Keratinocyte (primary cell): Measurements from ENCODE around the gene KMT5C. TPM values are rescaled to one million over a fixed set of nuclear protein-coding genes. Genes with fewer than 3 reads are reported as not detected.

Source experiments
- DNase-seq: peaks from one replicate; pipeline ENCODE4 v3.0.0-alpha.2; 2011; ENCODE audit warnings: low read depth, missing footprints, low spot score
- FAIRE-seq: peaks from 2 replicates; lab custom pipeline; 2011; peaks lifted over from hg19 to GRCh38; lab: Jason Lieb, UNC
- H2AFZ ChIP-seq: 2 replicates; pipeline ENCODE4 v1.6.0; 2012; ENCODE audit warnings: low read length, control low read depth, inconsistent platforms; ENCODE audit not compliant: control insufficient read depth
- H3K27ac ChIP-seq: 2 replicates; pipeline ENCODE4 v1.5.1; 2011; ENCODE audit warnings: low read length; ENCODE audit not compliant: control insufficient read depth, insufficient read depth
- H3K27me3 ChIP-seq: 3 replicates; pipeline ENCODE4 v1.6.0; 2011; ENCODE audit warnings: low read length; ENCODE audit not compliant: control insufficient read depth, insufficient read depth; ENCODE audit errors: extremely low read depth
- H3K36me3 ChIP-seq, 2 experiments: 2 replicates in 1 of 2; 3 replicates in 1 of 2; pipeline ENCODE4 v1.5.1; 2011; ENCODE audit warnings: low read length in 2 of 2, mild to moderate bottlenecking in 1 of 2; ENCODE audit not compliant: control insufficient read depth in 2 of 2, insufficient read depth in 2 of 2; ENCODE audit errors: extremely low read depth in 1 of 2
- H3K4me1 ChIP-seq: 3 replicates; pipeline ENCODE4 v1.5.1; 2011; ENCODE audit warnings: low read length; ENCODE audit not compliant: control insufficient read depth, insufficient read depth; ENCODE audit errors: extremely low read depth
- H3K4me2 ChIP-seq: 3 replicates; pipeline ENCODE4 v1.6.0; 2011; ENCODE audit warnings: low read depth, low read length; ENCODE audit not compliant: control insufficient read depth, insufficient read depth; ENCODE audit errors: extremely low read depth
- H3K4me3 ChIP-seq, 3 experiments: fragments of 200-600 bp in 1 of 3; sonication (generic) in 1 of 3; 2 replicates in 2 of 3; 3 replicates in 1 of 3; pipeline ENCODE4 v1.5.1; 2011 to 2016; ENCODE audit warnings: low read length in 3 of 3, mild to moderate bottlenecking in 3 of 3, control low read depth in 2 of 3, inconsistent platforms in 1 of 3, low read depth in 1 of 3, mixed read lengths in 1 of 3, mixed run types in 1 of 3, moderate library complexity in 1 of 3; ENCODE audit not compliant: control insufficient read depth in 2 of 3, insufficient read depth in 2 of 3; ENCODE audit errors: extremely low read depth in 1 of 3
- H3K79me2 ChIP-seq: 2 replicates; pipeline ENCODE4 v1.6.0; 2012; ENCODE audit warnings: low read length; ENCODE audit not compliant: control insufficient read depth, insufficient read depth
- H3K9ac ChIP-seq: 3 replicates; pipeline ENCODE4 v1.6.0; 2011; ENCODE audit warnings: low read length; ENCODE audit not compliant: control insufficient read depth, insufficient read depth; ENCODE audit errors: extremely low read depth
- H3K9me1 ChIP-seq: 3 replicates; pipeline ENCODE4 v1.6.0; 2011; ENCODE audit warnings: low read length; ENCODE audit not compliant: control insufficient read depth, insufficient read depth; ENCODE audit errors: extremely low read depth
- H3K9me3 ChIP-seq: 2 replicates; pipeline ENCODE4 v1.5.1; 2012; ENCODE audit warnings: low read depth, low read length; ENCODE audit not compliant: control insufficient read depth
- H4K20me1 ChIP-seq: 3 replicates; pipeline ENCODE4 v1.6.0; 2011; ENCODE audit warnings: low read length; ENCODE audit not compliant: control insufficient read depth, insufficient read depth; ENCODE audit errors: extremely low read depth
- EZH2 ChIP-seq: IDR thresholded peaks from one replicate; pipeline ENCODE4 v1.6.1; 2012; ENCODE audit warnings: inconsistent platforms, mild to moderate bottlenecking, low read length, moderate library complexity
- dilution Hi-C: fragments of 300-500 bp; cut with MboI; formaldehyde crosslinking; loops from one replicate; pipeline ENCODE4 v1.7.0; 2020; ENCODE audit warnings: low sequenced_read_pairs; ENCODE audit not compliant: extremely low pct_ligation_motif_present
- polyA plus RNA-seq, 5 experiments: library from polyadenylated mRNA; depleted of rRNA in 3 of 5; stranded (reverse) in 3 of 5; stranded (forward) in 1 of 5; unstranded in 1 of 5; fragments of >200 nt; gene quantifications; 1 replicate in 1 of 5; 2 replicates in 3 of 5; 3 replicates in 1 of 5; pipeline versions ENCODE4 v1.2.1 to v1.2.3, GENCODE V29; 2011 to 2012; ENCODE audit warnings: missing spikeins in 2 of 5, low read depth in 1 of 5, low replicate concordance in 1 of 5
- TF ChIP-seq, protein P1 (sequence below), 3 experiments: IDR thresholded peaks in 1 of 3; conservative IDR thresholded peaks in 1 of 3; optimal IDR thresholded peaks in 1 of 3; 2 replicates in 2 of 3; 3 replicates in 1 of 3; pipeline versions ENCODE3 to v1.5.1; 2011; ENCODE audit warnings: low read length in 3 of 3, mild to moderate bottlenecking in 3 of 3, moderate library complexity in 2 of 3, control low read depth in 1 of 3, inconsistent platforms in 1 of 3; ENCODE audit not compliant: insufficient read depth in 2 of 3; ENCODE audit errors: extremely low read depth in 1 of 3

The KMT5C gene
- polyA plus RNA-seq, 1 donor (not counting 4 experiments of a cell fraction or from before 2014, with no cell fraction given): 4.3 TPM

DNA sequence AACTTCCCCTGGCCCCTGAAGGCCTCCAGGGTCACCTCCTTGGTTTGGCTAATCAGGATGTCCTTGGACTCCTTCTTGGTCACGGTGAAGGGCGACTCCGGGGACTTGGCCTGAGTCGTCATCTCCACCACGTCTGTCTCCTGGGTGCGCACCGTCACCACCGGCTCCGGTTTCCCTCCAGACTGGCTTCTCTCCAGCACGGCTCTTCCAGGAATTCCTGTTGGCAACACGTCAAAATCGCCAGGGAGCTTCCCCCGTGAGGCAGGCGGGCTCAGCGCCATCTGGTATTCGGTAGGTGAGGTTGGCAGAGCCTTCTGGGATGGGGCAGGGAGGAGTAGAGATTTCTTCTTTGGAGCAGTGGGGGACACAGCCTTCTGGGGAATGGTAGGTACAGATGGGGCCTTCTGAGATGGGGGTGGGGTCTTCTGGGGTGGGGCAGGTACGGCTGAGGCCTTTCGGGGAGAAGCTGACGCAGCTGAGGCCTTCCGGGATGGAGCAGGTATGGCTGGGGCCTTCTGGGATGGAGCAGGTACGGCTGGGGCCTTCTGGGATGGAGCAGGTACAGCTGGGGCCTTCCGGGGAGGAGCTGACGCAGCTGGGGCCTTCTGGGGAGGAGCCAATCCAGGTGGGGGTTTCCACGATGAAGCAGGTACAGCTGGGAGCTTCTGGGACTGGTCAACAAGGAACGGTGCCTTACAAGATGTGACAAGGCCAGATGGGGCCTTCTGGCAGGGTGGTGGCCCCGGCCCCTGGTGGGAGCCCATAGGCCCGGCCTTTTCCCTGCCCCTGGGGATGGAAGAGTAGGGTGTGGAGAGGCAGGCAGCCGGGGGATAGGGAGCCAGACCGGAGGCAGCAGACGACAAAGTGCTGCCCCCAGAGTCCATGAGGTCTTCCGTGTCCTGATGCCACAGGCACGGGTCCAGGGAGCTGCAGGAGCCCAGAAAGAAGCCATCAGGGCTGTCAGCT is 19.6 kb downstream of the KMT5C start:
- TF ChIP-seq, protein P1, sequence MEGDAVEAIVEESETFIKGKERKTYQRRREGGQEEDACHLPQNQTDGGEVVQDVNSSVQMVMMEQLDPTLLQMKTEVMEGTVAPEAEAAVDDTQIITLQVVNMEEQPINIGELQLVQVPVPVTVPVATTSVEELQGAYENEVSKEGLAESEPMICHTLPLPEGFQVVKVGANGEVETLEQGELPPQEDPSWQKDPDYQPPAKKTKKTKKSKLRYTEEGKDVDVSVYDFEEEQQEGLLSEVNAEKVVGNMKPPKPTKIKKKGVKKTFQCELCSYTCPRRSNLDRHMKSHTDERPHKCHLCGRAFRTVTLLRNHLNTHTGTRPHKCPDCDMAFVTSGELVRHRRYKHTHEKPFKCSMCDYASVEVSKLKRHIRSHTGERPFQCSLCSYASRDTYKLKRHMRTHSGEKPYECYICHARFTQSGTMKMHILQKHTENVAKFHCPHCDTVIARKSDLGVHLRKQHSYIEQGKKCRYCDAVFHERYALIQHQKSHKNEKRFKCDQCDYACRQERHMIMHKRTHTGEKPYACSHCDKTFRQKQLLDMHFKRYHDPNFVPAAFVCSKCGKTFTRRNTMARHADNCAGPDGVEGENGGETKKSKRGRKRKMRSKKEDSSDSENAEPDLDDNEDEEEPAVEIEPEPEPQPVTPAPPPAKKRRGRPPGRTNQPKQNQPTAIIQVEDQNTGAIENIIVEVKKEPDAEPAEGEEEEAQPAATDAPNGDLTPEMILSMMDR (optimal IDR thresholded peaks at IDR 0.05 in 1 of 3, IDR thresholded peaks at IDR 0.05 in 1 of 3, conservative IDR thresholded peaks at IDR 0.05 in 1 of 3; ENCODE audit: extremely low read depth in 1 of 3, insufficient read depth in 2 of 3, low read length in 3 of 3): no peak
- no peak for TF ChIP-seq EZH2
- no peaks in the 10 kb centered on the region for H3K9me3 ChIP-seq
- H3K79me2 ChIP-seq: no peaks in the 10 kb centered on the region
- dilution Hi-C loops: no loop called here
- H3K4me1 ChIP-seq: peaks cover 5% of the 10 kb centered on the region
- DNase-seq (no peak), FAIRE-seq (no peak)
- H3K27ac ChIP-seq: no peak overlapping the region
- H3K4me2 ChIP-seq: no peak overlapping the region
- no peaks in the 10 kb centered on the region for H4K20me1 ChIP-seq
- no peak overlapping the region for H3K9ac ChIP-seq
- H3K4me3 ChIP-seq: no peak overlapping the region
- H3K27me3 ChIP-seq: peaks cover 4% of the 10 kb centered on the region
- no peaks in the 10 kb centered on the region for H3K36me3 ChIP-seq
- no peak overlapping the region for H2AFZ ChIP-seq
- H3K9me1 ChIP-seq: no peaks in the 10 kb centered on the region

DNA sequence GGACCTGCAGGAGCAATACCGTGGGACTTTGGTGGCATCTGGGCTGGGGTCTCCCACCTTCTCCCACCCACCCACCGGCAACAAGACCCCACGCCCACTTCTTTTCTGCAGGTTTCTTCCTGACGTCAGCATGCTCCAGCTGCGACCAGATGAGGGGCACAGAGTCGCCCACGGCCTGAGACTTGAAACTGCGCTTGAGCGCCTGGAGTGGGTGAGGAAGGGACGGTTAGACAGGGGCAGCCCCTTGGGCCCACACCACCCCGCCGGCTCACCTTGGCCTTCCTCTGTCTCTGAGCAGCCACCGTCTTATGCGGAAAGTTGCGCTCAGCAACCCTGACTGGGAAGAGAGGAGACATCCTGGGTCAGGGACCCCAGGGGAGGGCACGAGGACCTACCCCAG is 21.2 kb downstream of the KMT5C start:
- Histone ChIP-seq H3K9me1 (no peaks in the 10 kb centered on the region), H3K4me3 (no peak overlapping the region), H3K4me2 (no peak overlapping the region), H3K27ac (no peak overlapping the region), H3K9ac (no peak overlapping the region), H2AFZ (no peak overlapping the region), H3K27me3 (peaks cover 4% of the 10 kb centered on the region), H3K9me3 (no peaks in the 10 kb centered on the region), H3K4me1 (no peaks in the 10 kb centered on the region), H3K36me3 (no peaks in the 10 kb centered on the region), H3K79me2 (no peaks in the 10 kb centered on the region), H4K20me1 (no peaks in the 10 kb centered on the region)
- TF ChIP-seq, protein P1 (optimal IDR thresholded peaks at IDR 0.05 in 1 of 3, IDR thresholded peaks at IDR 0.05 in 1 of 3, conservative IDR thresholded peaks at IDR 0.05 in 1 of 3; ENCODE audit: extremely low read depth in 1 of 3, insufficient read depth in 2 of 3, low read length in 3 of 3): no peak
- no peak for TF ChIP-seq EZH2
- FAIRE-seq (no peak), DNase-seq (no peak)
- dilution Hi-C loops: no loop called here
